ENCODE results near the gene CTDSPL2.

DNA sequence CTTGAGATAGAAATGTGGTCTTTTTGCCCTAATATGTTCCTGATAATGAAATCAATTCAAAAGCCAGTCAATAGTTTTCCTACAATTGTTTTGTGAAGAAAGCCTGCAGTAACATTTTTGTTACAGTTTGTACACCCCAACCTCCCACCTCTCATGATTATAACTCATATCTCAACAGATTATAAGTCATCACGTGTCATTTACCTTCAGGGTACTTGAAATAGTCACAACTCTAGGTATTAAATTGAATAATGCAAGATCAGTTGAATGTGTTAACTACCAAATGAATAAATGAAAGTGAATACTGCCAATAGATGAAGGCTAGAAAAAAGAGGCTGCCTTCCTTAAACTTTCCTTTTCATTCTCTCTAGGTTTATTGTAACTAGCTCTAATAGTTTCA lies 32.9 kb upstream of the CTDSPL2 start:
- TF ChIP-seq, protein P1, sequence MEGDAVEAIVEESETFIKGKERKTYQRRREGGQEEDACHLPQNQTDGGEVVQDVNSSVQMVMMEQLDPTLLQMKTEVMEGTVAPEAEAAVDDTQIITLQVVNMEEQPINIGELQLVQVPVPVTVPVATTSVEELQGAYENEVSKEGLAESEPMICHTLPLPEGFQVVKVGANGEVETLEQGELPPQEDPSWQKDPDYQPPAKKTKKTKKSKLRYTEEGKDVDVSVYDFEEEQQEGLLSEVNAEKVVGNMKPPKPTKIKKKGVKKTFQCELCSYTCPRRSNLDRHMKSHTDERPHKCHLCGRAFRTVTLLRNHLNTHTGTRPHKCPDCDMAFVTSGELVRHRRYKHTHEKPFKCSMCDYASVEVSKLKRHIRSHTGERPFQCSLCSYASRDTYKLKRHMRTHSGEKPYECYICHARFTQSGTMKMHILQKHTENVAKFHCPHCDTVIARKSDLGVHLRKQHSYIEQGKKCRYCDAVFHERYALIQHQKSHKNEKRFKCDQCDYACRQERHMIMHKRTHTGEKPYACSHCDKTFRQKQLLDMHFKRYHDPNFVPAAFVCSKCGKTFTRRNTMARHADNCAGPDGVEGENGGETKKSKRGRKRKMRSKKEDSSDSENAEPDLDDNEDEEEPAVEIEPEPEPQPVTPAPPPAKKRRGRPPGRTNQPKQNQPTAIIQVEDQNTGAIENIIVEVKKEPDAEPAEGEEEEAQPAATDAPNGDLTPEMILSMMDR (conservative IDR thresholded peaks at IDR 0.05 in 1 of 2, IDR thresholded peaks at IDR 0.05 in 1 of 2; ENCODE audit: low read depth in 1 of 2, low read length in 2 of 2) = no peak
- no peak for TF ChIP-seq EZH2 (IDR thresholded peaks at IDR 0.05; ENCODE audit: low read length, missing control alignments)
